Keratinocyte (primary cell): ENCODE measurements around the gene PSMF1.

Source experiments
- EZH2 ChIP-seq: IDR thresholded peaks from one replicate; pipeline ENCODE4 v1.6.1; 2012; ENCODE audit warnings: inconsistent platforms, mild to moderate bottlenecking, low read length, moderate library complexity
- TF ChIP-seq, protein P1 (sequence below), 3 experiments: IDR thresholded peaks in 1 of 3; conservative IDR thresholded peaks in 1 of 3; optimal IDR thresholded peaks in 1 of 3; 2 replicates in 2 of 3; 3 replicates in 1 of 3; pipeline versions ENCODE3 to v1.5.1; 2011; ENCODE audit warnings: low read length in 3 of 3, mild to moderate bottlenecking in 3 of 3, moderate library complexity in 2 of 3, control low read depth in 1 of 3, inconsistent platforms in 1 of 3; ENCODE audit not compliant: insufficient read depth in 2 of 3; ENCODE audit errors: extremely low read depth in 1 of 3

DNA sequence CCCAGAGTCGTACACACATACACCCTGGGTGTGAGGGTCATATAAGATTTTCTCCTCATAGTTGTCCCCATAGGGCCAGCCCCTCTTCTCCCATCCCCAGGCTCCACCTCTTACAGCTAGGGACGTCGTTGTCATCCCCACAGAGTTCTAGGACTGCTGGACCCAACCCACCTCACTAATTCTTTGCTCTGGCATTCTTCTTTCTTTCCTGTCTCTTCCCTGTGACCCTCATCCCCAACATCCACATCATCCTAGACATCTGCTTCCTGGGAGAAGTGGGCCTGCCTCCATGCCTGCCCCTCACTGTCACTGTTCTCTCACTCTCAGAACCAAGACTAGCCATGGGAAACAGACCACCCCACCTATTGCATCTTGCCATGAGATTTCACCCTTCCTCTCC is 1.1 kb downstream of the PSMF1 start:
- TF ChIP-seq, protein P1, sequence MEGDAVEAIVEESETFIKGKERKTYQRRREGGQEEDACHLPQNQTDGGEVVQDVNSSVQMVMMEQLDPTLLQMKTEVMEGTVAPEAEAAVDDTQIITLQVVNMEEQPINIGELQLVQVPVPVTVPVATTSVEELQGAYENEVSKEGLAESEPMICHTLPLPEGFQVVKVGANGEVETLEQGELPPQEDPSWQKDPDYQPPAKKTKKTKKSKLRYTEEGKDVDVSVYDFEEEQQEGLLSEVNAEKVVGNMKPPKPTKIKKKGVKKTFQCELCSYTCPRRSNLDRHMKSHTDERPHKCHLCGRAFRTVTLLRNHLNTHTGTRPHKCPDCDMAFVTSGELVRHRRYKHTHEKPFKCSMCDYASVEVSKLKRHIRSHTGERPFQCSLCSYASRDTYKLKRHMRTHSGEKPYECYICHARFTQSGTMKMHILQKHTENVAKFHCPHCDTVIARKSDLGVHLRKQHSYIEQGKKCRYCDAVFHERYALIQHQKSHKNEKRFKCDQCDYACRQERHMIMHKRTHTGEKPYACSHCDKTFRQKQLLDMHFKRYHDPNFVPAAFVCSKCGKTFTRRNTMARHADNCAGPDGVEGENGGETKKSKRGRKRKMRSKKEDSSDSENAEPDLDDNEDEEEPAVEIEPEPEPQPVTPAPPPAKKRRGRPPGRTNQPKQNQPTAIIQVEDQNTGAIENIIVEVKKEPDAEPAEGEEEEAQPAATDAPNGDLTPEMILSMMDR (optimal IDR thresholded peaks at IDR 0.05 in 1 of 3, IDR thresholded peaks at IDR 0.05 in 1 of 3, conservative IDR thresholded peaks at IDR 0.05 in 1 of 3; ENCODE audit: extremely low read depth in 1 of 3, insufficient read depth in 2 of 3, low read length in 3 of 3), result no peak
- TF ChIP-seq EZH2, result no peak
